K562 (cell line): Measurements from ENCODE around the gene MMP28. TPM values are rescaled to one million over a fixed set of nuclear protein-coding genes. Genes with fewer than 3 reads are reported as not detected.

Experiments used
- BDP1 ChIP-seq: IDR thresholded peaks from 3 replicates; pipeline ENCODE4 v1.6.1; 2011; ENCODE audit not compliant: insufficient read length, insufficient read depth
- CBX5 ChIP-seq: IDR thresholded peaks from 2 replicates; pipeline ENCODE4 v1.6.1; 2014; ENCODE audit warnings: low read depth, borderline replicate concordance
- CTCFL ChIP-seq: IDR thresholded peaks from 2 replicates; pipeline ENCODE4 v1.6.1; 2011; ENCODE audit warnings: borderline replicate concordance, low read depth, mild to moderate bottlenecking, moderate library complexity, low read length; ENCODE audit not compliant: insufficient read depth, poor library complexity, severe bottlenecking
- FIP1L1 ChIP-seq: fragments of 200-400 bp; formaldehyde crosslinking; IDR thresholded peaks from 2 replicates; pipeline ENCODE4 v1.6.1; 2018; ENCODE audit warnings: mild to moderate bottlenecking, low read depth, low read length; ENCODE audit not compliant: poor library complexity, severe bottlenecking
- FOXO4 ChIP-seq: fragments of 450-650 bp; formaldehyde crosslinking; IDR thresholded peaks from 2 replicates; pipeline ENCODE4 v1.4.0; 2020; ENCODE audit warnings: mild to moderate bottlenecking, moderate library complexity
- HDAC1 ChIP-seq, 2 experiments: fragments of 450-650 bp; IDR thresholded peaks; 2 replicates each; pipeline ENCODE4 v1.6.1; 2016 to 2017; ENCODE audit warnings: inconsistent platforms in 1 of 2, mild to moderate bottlenecking in 1 of 2, moderate library complexity in 1 of 2
- HNRNPK ChIP-seq: fragments of 200-400 bp; formaldehyde crosslinking; IDR thresholded peaks from one replicate; pipeline ENCODE4 v1.6.1; 2018; ENCODE audit warnings: mild to moderate bottlenecking, low read depth, low read length; ENCODE audit not compliant: poor library complexity, severe bottlenecking
- KLF16 ChIP-seq: IDR thresholded peaks from 2 replicates; pipeline ENCODE4 v1.6.1; 2016; ENCODE audit warnings: antibody characterized with exemption
- MAX ChIP-seq: sonication (generic); formaldehyde crosslinking; IDR thresholded peaks from 2 replicates; pipeline ENCODE4 v1.9.0; 2022; ENCODE audit warnings: mild to moderate bottlenecking, missing genetic modification reagents
- SMC3 ChIP-seq: conservative IDR thresholded peaks from 2 replicates; pipeline ENCODE4 v1.6.1; 2011; ENCODE audit warnings: low read depth, low read length, improper control_type of control experiment; ENCODE audit not compliant: insufficient read depth
- TAF9B ChIP-seq: fragments of 450-650 bp; IDR thresholded peaks from 2 replicates; pipeline ENCODE4 v1.6.1; 2018; ENCODE audit warnings: mild to moderate bottlenecking; ENCODE audit not compliant: partially characterized antibody
- TCF7L2 ChIP-seq: fragments of 150-350 bp; IDR thresholded peaks from 2 replicates; pipeline ENCODE4 v1.6.1; 2016; ENCODE audit warnings: low read depth, mild to moderate bottlenecking, low read length, moderate library complexity
- TGIF2 ChIP-seq: sonication (generic); formaldehyde crosslinking; IDR thresholded peaks from 2 replicates; pipeline ENCODE4 v1.8.1; 2022; ENCODE audit warnings: mild to moderate bottlenecking, missing genetic modification reagents, moderate library complexity
- TSC22D4 ChIP-seq: fragments of 450-650 bp; IDR thresholded peaks from 2 replicates; pipeline ENCODE4 v1.6.1; 2016; ENCODE audit warnings: missing genetic modification characterization, missing biosample characterization, control low read depth
- ZBTB17 ChIP-seq: fragments of 450-650 bp; formaldehyde crosslinking; IDR thresholded peaks from 2 replicates; pipeline ENCODE4 v1.4.0; 2020; ENCODE audit warnings: mild to moderate bottlenecking
- ZKSCAN3 ChIP-seq: fragments of 250-450 bp; sonication (Bioruptor Pico); IDR thresholded peaks from 2 replicates; pipeline ENCODE4 v1.4.0; 2020
- ZNF324 ChIP-seq: fragments of 250-450 bp; sonication (Bioruptor Pico); IDR thresholded peaks from 2 replicates; pipeline ENCODE4 v1.4.0; 2020; ENCODE audit warnings: mild to moderate bottlenecking
- ZNF384 ChIP-seq: IDR thresholded peaks from 2 replicates; pipeline ENCODE4 v1.6.1; 2012; ENCODE audit warnings: low read depth, low read length, improper control_type of control experiment
- ZNF644 ChIP-seq: fragments of 200-800 bp; sonication (Bioruptor generic); IDR thresholded peaks from 2 replicates; pipeline ENCODE4 v1.6.1; 2016; ENCODE audit warnings: low read depth, missing genetic modification characterization, missing compliant biosample characterization
- polyA plus RNA-seq, 8 experiments: library from polyadenylated mRNA; depleted of rRNA in 4 of 8; stranded (reverse) in 5 of 8; unstranded in 3 of 8; fragments of >200 nt; fragmentation: Nextera tagmentation in 2 of 8; fragmentation: Illumina TruSeq in 1 of 8; extraction: Ambion mirVana in 2 of 8; extraction: Trizol in 1 of 8; gene quantifications; 2 replicates each; pipeline versions ENCODE4 v1.2.1 to v1.2.3, GENCODE V29; 2011 to 2014; ENCODE audit warnings: inconsistent platforms in 1 of 8, missing spikeins in 1 of 8
- total RNA-seq, 7 experiments: library from RNA; depleted of rRNA in 6 of 7; stranded (reverse); fragments of >200 nt in 6 of 7; fragmentation: Illumina TruSeq in 2 of 7; extraction: Trizol in 2 of 7; gene quantifications; 2 replicates each; pipeline versions ENCODE4 v1.2.1 to v1.2.3, GENCODE V29; 2011 to 2021; ENCODE audit warnings: low replicate concordance in 1 of 7

MMP28 gene
- total and polyA plus RNA-seq, 9 of the 15 experiments (the other 6 are each of a cell fraction or from before 2014, with no cell fraction given), result not detected

GRCh38 chr17:35764123-35764991 lies 31.1 kb downstream of the MMP28 start (continued):
- TF ChIP-seq SMC3 (peak; percentile 93), FIP1L1 (peak; percentile 61), ZBTB17 (CRISPR knock-in tag) (no peak), ZNF324 (CRISPR knock-in tag) (no peak), BDP1 (no peak), CBX5 (peak; percentile 47; the same call in 1 of the 2 replicates), TGIF2 (no peak), ZNF384 (peak; percentile 68; the same call in 1 of the 2 replicates), KLF16 (peak; percentile 36; the same call in 1 of the 2 replicates), CTCFL (peak; percentile 64), TSC22D4 (tag) (no peak), ZKSCAN3 (CRISPR knock-in tag) (no peak), HNRNPK (no peak), TAF9B (no peak), FOXO4 (no peak), TCF7L2 (0 out of 2 replicates have a peak, but pooled peaks have one; percentile 30), MAX (CRISPR knock-in tag) (peak; percentile 74; the same call in 1 of the 2 replicates), HDAC1 (IDR thresholded peaks at IDR 0.05) (peak in 1 of 2 experiments; percentile 44; a peak in 1 of 4 replicates), ZNF644 (tag) (no peak)
